HUES64 (cell line): ENCODE measurements around the gene MED16.

ENCODE experiments used
- H3K27ac ChIP-seq: 2 replicates; pipeline ENCODE4 v1.7.0; 2013; ENCODE audit warnings: low read depth, low read length, inconsistent platforms
- H3K27me3 ChIP-seq: 2 replicates; pipeline ENCODE4 v1.6.1; 2013; ENCODE audit warnings: mild to moderate bottlenecking, low read length; ENCODE audit not compliant: insufficient read depth
- H3K36me3 ChIP-seq: 2 replicates; pipeline ENCODE4 v1.6.1; 2013; ENCODE audit warnings: mild to moderate bottlenecking, low read length; ENCODE audit not compliant: insufficient read depth
- H3K4me1 ChIP-seq: 2 replicates; pipeline ENCODE4 v1.6.1; 2013; ENCODE audit warnings: mild to moderate bottlenecking, low read length, moderate library complexity; ENCODE audit not compliant: insufficient read depth
- H3K4me3 ChIP-seq: 2 replicates; pipeline ENCODE4 v1.5.1; 2013; ENCODE audit warnings: mild to moderate bottlenecking, low read length, moderate library complexity
- H3K9ac ChIP-seq: 2 replicates; pipeline ENCODE4 v1.6.1; 2013; ENCODE audit warnings: mild to moderate bottlenecking, low read depth, low read length
- H3K9me3 ChIP-seq: 2 replicates; pipeline ENCODE4 v1.6.1; 2013; ENCODE audit warnings: low read depth, low read length; ENCODE audit not compliant: insufficient read depth
- WGBS: fragments of 150-250, 120-280 bp; methylation state at CpG from one replicate; pipeline ENCODE4 v1.1.7; 2013; ENCODE audit warnings: missing lambda C conversion rate; 5-methylcytosine and 5-hydroxymethylcytosine counted together

The MED16 gene

DNA sequence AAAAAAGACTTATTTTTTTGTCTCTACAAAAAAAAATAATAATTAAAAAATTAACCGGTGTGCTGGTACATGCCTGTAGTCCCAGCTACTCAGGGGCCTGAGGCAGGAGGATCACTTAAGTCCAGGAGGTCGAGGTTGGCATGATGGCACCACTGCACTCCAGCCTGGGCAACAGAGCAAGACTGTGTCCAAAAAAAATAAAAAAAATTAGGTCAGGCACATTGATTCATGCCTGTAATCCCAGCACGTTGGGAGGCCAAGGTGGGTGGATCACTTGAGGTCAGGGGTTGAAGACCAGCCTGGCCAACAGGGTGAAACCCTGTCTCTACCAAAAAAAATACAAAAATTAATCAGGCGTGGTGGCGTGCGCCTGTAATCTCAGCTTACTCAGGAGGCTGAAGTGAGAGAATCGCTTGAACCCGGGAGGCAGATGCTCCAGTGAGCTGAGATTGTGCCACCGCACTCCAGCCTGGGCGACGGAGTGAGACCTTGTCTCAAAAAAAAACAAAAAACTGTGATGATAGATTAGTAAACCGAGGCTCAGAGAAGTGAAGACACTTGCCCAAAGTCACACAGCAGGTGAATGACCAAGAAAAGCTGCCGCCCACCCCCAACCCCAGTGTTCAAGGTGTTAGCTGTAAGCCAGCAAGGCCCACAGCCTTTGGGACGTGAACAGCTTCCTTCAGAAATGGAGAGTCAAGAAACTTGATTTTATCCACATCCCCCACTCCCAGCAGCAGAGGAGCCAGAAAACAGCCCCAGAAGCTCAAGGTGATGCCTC is 9.6 kb upstream of the MED16 start:
- H3K36me3 ChIP-seq = peaks cover 18% of the 10 kb centered on the region
- no peaks in the 10 kb centered on the region for H3K4me1 ChIP-seq
- no peaks in the 10 kb centered on the region for H3K27me3 ChIP-seq
- H3K4me3 ChIP-seq = no peak overlapping the region
- 94% methylated on average over 14 of the region's 14 CpGs for WGBS
- no peak overlapping the region for H3K27ac ChIP-seq
- no peak overlapping the region for H3K9ac ChIP-seq
- H3K9me3 ChIP-seq = no peaks in the 10 kb centered on the region

DNA sequence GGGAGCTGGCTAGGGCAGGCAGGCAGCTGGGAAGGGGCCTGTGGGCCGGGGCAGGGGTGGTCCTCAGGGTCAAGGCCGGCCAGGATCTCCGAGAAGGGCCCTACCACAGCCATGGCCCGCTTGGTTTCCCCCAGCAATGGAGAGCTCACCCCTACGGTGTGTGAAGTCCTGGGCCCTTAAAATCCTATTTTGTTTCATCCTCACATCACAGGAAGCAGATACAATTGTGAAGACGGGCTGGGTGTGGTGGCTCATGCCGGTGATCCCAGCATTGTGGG is 9.0 kb upstream of the MED16 start:
- Histone ChIP-seq H3K27ac (no peak overlapping the region), H3K9ac (no peak overlapping the region), H3K4me3 (no peak overlapping the region), H3K36me3 (peaks cover 22% of the 10 kb centered on the region), H3K4me1 (no peaks in the 10 kb centered on the region), H3K9me3 (no peaks in the 10 kb centered on the region), H3K27me3 (no peaks in the 10 kb centered on the region)
- WGBS = 97% methylated on average over 7 of the region's 7 CpGs

DNA sequence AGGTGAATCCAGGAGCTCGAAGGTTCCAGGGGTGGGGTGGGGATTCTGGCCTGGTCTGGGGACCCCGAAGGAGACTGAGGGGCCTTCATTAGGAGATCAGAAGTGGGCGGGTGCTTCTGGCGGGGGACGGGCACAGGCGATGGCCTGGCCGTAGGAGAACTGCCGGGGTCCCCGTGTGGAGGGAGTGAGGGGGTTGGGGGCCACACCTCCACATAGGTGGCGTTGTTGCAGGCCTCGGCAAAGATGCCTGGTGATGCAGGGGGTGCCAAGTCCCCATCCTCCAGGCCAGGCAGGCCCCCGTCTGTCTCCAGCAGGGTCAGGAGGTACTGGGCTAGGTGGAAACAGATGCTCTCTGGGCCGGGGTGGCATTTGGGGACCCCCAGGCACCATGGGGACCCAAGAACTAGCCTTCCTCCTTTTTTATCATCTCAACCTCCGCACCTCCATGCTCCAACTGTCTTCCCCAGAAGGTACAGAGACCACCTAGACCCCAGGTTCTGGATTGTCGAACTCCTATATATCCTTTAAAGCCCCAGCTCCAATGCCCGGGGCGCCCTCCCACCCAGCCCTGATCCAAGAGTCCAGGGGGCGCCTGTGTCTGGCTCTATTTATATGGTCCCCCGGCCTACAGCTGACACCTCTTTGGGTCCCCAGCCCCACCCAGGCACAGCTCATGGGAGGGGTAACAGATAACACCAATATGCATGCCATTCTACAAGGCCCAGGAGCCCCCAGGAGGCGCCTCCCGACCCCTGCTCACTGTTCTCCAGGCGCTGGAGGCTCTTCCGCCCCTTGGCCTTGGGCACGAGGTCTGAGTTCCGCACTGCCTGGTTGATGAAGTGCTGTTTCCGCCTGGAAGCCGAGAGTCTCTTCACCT is 8.5 kb upstream of the MED16 start:
- H3K27me3 ChIP-seq = no peaks in the 10 kb centered on the region
- H3K36me3 ChIP-seq = peaks cover 28% of the 10 kb centered on the region
- no peaks in the 10 kb centered on the region for H3K9me3 ChIP-seq
- no peak overlapping the region for H3K4me3 ChIP-seq
- H3K4me1 ChIP-seq = no peaks in the 10 kb centered on the region
- no peak overlapping the region for H3K9ac ChIP-seq
- WGBS = 93% methylated on average over 27 of the region's 27 CpGs
- H3K27ac ChIP-seq = no peak overlapping the region

DNA sequence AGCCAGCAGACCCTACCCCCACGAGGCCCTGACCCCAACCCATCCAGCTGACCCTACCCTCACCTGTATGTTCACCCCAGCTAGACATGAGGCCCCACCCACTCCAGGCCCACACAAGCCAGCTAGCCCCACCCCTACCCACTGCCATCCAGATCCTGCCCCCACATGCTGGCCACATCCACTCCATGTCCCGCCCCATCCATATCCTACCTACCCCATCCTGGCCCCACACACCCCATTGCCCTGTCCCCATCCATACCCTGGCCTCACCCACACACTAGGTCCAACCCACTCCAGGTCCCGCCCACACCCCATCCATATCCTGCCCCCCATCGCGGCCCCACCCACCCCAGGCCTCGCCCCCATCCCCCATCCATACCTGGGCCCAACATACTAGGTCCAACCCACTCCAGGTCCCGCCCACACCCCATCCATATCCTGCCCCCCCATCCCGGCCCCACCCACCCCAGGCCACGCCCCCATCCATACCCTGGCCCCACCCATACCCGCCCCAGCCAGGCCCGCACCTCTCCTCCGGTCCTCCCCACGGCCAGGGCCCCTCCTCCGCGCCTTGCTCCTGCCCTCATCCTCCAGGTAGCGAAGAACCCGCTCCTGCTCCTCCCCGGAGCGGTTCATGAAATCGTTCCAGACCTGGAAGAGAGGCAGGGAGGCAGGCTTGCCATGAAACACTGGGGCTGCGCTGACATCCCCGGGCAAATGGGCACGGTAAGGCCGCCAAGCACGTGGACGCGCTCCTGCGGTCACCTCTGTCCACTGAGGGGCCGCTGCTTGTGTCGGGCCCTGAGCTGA is 7.5 kb upstream of the MED16 start:
- Histone ChIP-seq H3K4me3 (no peak overlapping the region), H3K27me3 (no peaks in the 10 kb centered on the region), H3K9ac (no peak overlapping the region), H3K4me1 (no peaks in the 10 kb centered on the region), H3K27ac (no peak overlapping the region), H3K9me3 (no peaks in the 10 kb centered on the region), H3K36me3 (peaks cover 28% of the 10 kb centered on the region)
- WGBS = 85% methylated on average over 25 of the region's 30 CpGs

DNA sequence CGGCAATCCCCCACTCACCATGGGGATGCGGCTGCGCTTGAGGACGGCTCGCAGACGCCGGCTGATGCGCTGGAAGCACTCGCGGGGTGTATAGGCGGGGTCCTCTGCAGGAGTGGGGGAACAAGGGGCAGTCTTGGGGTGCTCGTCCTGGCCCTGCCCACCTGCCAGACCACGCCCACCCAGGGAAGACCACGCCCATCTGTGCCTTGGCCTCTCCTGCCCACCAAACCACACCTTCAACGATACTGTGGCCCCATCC is 7.0 kb upstream of the MED16 start:
- Histone ChIP-seq H3K27me3 (no peaks in the 10 kb centered on the region), H3K9me3 (no peaks in the 10 kb centered on the region), H3K9ac (no peak overlapping the region), H3K36me3 (peaks cover 28% of the 10 kb centered on the region), H3K4me1 (no peaks in the 10 kb centered on the region), H3K27ac (no peak overlapping the region), H3K4me3 (no peak overlapping the region)
- WGBS = 92% methylated on average over 15 of the region's 15 CpGs

DNA sequence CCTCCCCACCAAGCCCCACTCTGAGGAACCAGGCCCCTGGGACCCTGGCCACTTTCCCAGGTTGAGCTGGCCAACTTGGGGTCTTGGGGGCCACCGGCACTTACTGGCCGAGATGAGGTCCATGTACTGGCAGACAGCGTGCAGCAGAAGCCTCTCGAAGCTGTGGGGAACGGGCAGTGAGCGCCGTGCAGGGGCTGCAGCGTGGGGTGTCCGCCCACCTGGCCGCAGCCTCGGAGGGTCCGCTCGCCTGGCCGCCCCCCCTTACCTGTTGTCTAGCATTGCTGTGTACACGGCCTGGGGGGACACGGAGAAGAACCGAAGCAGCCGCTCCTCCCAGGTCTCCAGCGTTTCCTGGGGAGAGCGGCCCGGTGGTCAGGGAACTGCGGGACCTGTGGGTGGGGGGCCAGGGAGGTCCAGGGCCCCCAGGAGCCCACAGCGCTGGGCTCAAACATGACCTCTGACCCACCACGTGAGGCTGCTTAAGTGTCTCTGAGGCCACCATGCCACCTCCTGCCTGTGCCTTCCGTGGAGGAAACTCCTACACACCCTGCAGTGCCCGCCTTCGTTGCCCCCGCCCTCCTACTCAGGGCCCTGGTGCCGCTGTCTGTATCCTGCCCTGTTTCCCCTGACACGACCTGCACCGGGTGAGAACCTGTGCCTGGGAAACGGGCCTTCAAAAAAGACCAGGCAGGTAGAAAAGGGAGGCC is 6.5 kb upstream of the MED16 start:
- Histone ChIP-seq H3K27me3 (no peaks in the 10 kb centered on the region), H3K36me3 (peaks cover 28% of the 10 kb centered on the region), H3K9me3 (no peaks in the 10 kb centered on the region), H3K4me1 (no peaks in the 10 kb centered on the region), H3K4me3 (no peak overlapping the region), H3K9ac (no peak overlapping the region), H3K27ac (no peak overlapping the region)
- WGBS = 89% methylated on average over 32 of the region's 32 CpGs

DNA sequence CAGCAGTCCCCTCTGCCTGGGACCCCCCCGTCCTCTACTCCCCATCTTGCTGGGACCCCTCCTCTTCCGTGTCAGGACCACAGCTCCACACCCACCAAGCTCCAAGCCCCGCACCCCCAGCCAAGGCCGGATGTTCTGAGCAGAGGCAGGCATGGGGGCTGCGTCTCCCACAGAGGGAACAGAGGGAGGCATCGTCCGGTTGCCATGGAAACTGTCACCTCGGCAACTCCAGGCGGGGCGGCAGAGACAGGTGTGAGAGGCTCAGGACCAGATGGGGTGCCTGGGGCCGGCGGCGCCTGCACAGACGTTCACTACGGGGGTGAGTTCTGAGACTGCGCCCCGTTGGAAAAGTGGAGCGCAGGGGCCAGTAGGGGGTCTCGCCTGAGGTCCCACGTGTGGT is 5.7 kb upstream of the MED16 start:
- H3K36me3 ChIP-seq = peaks cover 28% of the 10 kb centered on the region
- no peaks in the 10 kb centered on the region for H3K9me3 ChIP-seq
- no peaks in the 10 kb centered on the region for H3K27me3 ChIP-seq
- no peak overlapping the region for H3K4me3 ChIP-seq
- no peaks in the 10 kb centered on the region for H3K4me1 ChIP-seq
- 88% methylated on average over 20 of the region's 20 CpGs for WGBS
- H3K9ac ChIP-seq = no peak overlapping the region
- no peak overlapping the region for H3K27ac ChIP-seq

DNA sequence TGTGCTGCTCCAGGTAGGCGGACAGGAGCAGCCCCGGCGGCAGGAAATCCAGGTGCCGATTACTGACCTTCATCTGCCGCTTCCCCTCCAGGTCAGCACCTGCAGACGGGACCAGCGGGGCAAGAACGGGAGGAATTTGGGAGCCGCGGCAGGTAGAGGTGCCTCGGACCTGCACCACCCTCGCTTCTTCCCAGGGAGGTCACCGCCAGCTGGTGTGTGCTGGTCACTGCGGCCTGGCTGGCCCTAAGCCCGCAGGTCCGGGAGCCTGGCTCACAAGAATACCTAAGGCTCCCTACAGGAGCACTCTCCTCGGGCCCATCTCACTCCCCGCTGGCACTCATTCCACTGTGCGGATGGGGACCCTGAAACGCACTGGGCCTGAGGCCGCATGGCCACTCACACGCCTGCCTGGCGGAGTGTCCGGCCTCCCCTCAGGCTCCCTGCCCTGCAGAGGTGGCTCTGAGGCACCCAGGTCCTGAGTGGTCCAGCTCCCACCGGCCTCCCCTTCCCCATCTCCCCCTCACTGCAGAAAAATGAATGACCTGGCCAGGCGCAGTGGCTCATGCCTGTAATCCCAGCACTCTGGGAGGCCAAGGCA is 4.6 kb upstream of the MED16 start:
- Histone ChIP-seq H3K9me3 (no peaks in the 10 kb centered on the region), H3K27me3 (no peaks in the 10 kb centered on the region), H3K9ac (no peak overlapping the region), H3K27ac (no peak overlapping the region; the same call in 1 of the 2 replicates), H3K4me1 (no peaks in the 10 kb centered on the region), H3K4me3 (no peak overlapping the region), H3K36me3 (peaks cover 28% of the 10 kb centered on the region)
- WGBS = 87% methylated on average over 26 of the region's 26 CpGs

DNA sequence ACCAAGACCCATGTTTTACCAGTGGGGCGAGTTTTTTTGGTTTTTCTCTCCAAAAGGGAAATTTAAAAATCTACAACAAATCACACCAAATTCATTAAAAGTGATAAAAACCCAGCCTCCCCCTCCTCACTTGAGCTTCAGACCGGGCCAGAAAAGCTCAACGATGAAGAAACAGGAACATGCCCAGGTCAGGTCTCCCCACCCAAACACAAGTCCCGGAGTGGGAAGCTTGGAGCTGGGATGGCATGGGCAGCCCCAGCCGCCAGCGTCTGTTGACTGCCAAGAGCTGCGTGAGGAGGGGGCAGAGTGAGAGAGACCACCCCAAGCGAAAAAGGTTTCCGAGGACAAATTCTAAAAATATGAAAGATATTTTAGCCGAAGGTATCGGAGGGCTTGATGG is 4.0 kb upstream of the MED16 start:
- Histone ChIP-seq H3K9ac (no peak overlapping the region), H3K27me3 (no peaks in the 10 kb centered on the region), H3K36me3 (peaks cover 28% of the 10 kb centered on the region), H3K27ac (no peak overlapping the region; the same call in 1 of the 2 replicates), H3K9me3 (no peaks in the 10 kb centered on the region), H3K4me3 (no peak overlapping the region), H3K4me1 (no peaks in the 10 kb centered on the region)
- 86% methylated on average over 11 of the region's 11 CpGs for WGBS

DNA sequence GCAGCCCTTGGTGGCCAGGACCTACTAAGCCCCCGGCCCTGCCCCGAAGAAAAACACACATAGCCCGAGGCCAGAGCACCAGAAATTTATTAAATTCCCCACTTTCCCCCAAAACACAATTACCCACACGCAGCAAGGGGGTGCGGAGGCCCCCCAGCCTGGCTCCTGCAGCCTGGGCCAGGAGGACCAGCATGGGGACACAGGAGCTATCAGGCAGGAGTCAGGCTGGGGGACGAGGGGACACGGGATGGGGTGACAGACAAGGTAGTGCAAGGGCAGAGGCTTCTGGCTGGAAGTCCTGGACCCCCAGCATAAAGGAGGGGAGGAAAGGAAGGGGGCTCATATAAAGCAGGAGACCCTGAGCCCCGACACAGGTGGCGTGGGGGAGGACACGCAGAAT is 3.4 kb upstream of the MED16 start:
- Histone ChIP-seq H3K36me3 (peaks cover 28% of the 10 kb centered on the region), H3K4me1 (no peaks in the 10 kb centered on the region), H3K27ac (no peak overlapping the region), H3K4me3 (no peak overlapping the region), H3K27me3 (no peaks in the 10 kb centered on the region), H3K9me3 (no peaks in the 10 kb centered on the region), H3K9ac (no peak overlapping the region)
- 91% methylated on average over 10 of the region's 10 CpGs for WGBS
